HG02943 (cell line): Measurements from ENCODE around the gene CCDC127.

Experiments used
- ATAC-seq: cut with Tn5 transposase; IDR thresholded peaks from one replicate; pipeline ENCODE4 v1.9.1; 2021; ENCODE audit warnings: mild to moderate bottlenecking, low read depth, moderate library complexity; ENCODE audit not compliant: unreplicated experiment

CCDC127 gene

DNA sequence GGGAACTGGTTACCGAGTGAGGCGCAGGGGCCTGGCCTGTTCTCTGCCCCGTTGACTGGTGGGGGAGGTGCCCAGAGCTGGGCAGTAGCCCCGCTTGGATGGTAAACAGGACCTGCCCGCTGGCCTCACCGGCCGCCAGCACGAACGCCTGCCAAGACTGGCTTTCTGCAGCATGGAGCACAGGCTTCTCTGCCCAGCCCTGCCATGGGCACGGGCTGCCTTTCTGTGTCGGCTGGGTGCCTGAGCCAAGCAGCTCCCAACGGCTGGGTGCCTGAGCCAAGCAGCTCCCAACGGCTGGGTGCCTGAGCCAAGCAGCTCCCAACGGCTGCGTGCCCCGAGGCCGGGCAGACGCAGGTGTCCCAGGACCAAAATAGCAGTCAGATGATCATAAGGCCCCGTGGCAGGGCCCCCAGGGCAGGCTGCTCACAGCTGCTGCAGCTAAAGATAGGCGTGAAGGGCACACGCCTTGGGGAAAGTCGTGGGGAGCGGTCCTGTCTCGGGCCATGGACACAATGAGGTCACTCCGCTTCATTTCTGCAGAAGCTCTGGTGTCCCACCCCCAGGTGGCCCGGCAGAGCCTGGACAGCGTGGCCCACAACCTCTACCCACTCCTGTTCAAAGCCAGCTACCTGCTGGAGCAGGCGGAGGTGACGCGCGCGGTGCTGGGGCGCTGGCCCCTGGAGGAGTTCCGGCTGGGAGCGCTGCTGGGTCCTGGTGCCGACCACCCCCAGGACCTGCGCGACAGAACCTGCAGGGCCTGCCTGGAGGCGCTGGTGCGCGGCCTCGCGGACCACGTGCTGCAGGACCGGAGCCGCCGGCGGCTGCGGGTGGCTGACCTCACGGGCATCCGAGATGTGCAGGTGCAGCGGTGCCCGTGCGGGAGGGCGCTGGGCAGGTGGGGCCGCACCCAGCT lies 26.7 kb downstream of the CCDC127 start, which contains the start of gene LRRC14B:
TSS of gene LRRC14B (plus strand) at position 460 of the 913 bp plus-strand sequence. CDS start at position 504, 44 bp downstream.
- ATAC-seq: no peak

DNA sequence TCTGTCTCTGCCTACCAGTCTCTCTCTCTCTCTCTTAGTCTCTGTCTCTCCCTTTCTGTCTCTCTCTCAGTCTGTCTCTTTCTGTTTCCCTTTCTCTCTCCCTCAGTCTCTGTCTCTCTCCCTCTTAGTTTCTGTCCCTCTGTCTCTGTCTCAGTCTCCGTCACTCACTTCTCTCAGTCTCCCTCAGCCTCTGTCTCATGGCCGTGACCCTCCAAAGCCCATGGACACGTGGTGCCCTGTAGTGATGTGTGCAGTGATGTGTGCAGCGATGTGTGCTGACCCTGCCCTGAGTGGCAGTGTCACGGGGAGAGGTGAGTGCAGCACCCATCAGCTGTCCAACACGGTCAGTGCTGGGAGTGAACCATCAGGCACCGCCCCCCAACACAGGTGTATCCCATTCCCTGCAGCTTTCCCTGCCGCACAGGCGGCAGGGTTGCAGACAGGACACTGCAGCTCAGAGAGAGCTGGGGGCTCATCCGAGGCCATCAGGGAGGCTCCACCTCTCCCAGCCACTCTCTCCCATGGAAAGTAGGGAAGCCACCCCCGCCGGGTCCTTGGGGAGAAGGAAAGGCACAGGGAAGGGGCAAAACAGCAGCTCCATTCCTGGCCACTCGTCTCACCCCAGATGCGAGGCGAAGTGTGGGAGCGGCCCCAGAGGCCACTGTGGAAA lies 27.5 kb downstream of the CCDC127 start:
- ATAC-seq: no peak

GRCh38 chr5:189976-190365 lies 28.0 kb downstream of the CCDC127 start:
- ATAC-seq: no peak

DNA sequence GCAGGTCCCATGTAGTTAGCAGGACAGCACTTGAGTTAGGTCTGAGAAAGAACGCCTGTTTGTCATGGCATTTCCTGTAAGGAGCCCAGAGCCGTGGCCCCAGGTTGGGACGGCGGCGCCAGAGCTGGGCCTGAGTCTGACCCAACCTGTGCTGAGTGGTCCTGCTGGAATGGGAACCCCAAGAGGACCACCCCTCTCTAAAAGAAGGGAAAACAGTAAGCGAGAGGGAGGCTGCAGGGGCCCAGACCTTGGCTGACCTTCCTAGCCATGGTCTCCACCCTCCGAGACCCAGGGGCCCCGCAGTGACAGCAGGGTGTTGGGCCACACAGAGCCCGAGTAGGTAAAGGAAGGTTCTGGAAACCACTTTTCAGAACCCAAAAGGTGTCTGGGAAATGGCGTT lies 28.5 kb downstream of the CCDC127 start:
- no peak for ATAC-seq

DNA sequence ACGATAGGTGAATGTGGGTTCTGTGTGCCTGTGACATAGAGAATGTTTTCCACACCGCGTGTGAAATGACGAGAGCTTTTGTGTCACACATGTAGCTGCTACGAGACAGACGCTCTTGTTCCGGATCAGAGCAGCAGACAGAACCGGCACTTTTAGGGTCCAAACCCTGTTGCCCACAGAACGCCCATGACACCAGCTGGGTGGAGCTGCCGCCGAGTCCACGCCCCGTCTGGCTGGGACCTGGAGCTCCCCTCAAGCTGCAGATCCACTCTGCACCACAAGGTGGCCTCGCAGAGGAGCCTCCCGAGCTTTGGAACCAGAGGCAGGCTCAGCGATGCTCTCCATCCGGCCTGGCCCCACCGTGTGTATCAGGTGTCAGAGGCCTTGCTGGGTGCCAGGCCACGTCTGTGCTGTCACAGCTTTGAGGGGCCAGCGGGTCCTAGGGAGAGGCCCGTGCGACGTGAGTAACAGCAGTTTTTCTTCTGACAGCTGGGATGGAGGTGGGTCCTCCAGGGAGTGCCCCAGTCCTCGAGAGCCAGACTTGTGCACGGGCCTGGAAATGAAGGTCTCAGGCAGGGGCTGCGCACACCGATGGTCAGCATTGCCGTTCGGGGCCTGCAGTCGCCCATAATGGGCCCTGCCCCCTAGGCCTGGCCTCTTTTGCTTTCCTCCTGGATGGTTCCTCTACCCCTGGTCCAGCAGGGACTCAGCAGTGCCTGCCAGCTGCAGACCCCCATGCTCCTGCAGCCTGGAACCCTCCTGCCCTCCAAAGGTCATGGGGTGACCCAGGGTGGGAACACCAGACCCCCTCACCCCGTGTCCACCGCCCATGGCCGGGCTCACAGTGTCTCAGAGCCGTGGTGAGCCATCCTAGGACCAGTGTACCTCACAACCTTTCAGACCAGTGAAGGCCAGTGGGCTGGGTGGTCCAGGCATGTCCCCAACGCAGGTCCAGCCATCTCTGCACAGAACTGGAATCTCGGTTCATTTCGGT lies 29.2 kb downstream of the CCDC127 start:
- peak; percentile 57 for ATAC-seq

DNA sequence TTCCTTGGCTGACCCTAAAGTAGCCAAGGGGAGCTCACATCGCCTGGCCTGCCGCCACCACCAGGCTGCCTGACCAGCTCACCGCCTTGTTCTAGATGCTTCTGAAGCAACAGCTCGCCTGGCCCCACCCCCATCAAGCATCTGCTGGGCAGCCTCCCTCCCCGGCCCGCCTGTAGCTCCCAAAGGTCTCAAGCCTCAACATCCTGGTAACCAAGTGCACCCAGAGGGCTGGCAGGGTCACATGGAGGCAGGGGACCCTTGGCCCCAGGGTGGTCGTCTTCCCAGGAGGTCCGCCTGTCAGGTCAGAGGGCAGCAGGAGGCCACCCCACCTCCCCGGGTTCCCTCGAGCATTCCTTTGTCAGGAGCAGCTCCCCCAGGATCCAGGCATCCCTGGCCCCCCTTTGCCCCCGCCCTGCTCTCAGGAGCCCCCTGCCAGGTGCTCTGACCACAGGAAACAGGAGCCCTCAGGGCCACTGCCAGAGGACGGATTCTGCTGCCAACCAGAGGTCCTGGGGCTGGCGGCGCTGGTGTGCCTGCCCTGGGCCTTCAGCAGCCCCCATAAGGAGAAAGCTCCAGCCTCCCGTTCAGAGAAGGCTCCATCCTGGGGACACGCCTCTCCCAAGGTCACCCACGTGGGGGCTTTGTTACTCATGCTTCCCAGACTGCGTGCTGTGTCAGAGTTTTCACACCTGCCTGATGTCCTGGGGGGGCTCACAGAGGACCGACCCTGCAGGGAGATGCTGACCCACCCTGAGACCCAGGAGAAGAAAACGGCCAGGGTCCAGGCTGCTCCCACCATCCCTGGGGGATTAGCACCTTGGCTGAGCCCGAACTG lies 30.1 kb downstream of the CCDC127 start:
- no peak for ATAC-seq

- ATAC-seq: no peak
Observed at GRCh38 chr5:187042-187431, 30.9 kb downstream of the CCDC127 start.

DNA sequence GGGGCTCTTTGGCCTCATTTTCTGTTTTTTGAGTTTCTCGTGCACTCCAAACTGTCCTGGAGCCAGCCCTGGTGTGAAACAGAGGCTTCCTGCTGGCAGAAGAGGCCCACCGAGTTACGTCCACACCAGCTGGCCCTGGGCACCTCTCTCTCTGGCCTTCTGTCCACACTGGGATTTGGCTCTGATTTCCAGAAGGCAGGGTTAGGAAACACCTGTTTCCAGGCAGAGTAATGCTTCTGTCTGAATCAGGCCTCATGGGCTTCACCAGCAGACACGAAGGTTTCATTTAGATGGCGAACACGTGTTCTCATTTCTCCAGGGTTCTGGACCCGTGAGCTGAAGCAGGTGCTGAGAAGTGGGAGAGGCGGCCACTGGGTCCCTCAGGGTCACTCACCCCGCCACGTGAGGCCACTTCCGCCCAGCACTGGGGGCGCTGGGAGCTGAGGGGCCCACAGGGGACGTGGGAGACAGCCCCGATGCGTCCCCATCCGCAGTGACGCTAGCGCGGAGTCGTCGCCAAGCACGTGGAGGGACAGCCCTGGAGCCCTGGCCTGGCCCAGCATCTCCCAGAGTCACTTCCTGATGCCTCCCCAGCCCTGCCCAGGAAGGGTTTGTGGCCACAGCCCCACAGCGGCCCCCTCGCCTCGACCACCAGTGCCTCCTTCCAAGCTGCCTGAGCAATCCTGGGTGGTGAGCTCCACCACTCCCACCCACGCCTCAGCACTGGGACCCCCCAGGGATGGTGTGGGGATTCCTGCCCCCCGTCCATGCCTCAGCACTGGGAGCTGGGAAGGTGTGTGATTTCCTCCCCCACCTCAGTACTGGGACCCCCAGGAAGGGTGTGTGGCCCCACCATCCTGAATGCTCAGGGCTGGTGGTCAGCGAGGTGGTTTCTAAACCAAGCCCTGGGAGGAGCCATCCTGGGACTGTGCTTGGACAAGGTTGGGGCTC lies 31.6 kb downstream of the CCDC127 start:
- no peak for ATAC-seq

DNA sequence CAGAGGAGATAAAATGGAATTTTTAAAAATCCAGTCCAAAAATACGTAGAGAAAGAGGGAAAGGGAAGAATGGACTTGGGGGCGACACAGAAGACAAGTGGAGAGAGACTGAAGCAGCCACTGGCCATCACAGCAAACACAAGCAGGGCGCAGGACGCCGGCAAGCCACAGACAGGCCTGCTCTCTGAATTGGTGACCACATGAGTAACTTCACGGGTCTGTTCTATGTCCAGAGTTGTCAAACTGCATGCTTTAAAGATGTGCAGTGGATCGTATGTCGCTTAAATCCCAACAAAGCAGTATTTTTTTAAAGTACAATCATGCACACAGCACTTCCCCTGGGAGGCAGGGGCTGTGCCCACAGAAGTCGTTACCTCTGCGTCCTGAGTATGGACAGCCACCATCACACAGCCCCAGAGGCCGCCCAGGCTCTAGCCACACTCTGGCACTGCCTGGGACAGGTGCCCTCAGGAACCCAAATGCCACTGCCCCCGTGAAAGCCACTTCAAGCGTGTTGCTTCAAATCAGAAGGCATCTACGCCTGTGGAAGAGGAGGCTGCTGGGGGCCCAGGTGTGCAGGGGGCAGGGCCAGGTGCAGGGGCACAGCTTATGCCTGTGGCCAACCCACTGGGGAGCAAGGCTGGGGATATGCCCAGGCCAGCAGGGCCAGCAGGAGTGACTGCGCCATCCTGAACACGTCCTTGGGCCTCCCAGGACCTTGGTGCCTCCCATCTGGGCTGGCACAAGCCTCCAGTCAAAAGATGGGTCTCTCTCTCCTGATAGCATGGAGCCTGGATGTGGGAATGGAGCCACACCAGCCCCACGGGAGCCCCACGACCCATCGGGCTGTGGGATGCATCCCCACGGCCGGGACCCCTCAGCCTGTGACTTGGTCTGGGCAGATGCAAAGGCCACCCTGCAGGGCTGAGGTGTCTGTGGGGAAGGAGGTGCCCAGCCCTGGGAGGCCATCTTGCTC lies 32.6 kb downstream of the CCDC127 start:
- ATAC-seq: no peak

GRCh38 chr5:184471-184870 lies 33.5 kb downstream of the CCDC127 start:
- ATAC-seq: no peak

GRCh38 chr5:182126-182525 lies 35.8 kb downstream of the CCDC127 start:
- no peak for ATAC-seq

DNA sequence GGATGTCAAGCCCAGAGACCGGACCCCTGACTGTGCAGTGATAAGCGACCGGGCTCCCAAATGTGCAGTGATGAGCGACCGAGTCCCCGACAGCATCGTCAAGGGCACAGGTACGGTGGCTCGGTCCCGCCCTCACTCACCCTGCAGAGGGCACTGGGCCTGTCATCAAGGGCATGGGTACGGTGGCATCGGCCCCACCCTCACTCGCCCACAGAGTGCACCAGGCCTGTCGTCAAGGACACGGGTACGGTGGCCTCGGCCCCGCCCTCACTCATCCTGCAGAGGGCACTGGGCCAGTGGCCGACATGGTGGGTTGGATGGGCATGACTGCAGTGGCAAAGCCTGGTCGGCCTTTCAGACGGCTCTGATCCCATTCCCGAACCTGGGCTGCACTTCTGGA lies 36.4 kb downstream of the CCDC127 start:
- no peak for ATAC-seq

DNA sequence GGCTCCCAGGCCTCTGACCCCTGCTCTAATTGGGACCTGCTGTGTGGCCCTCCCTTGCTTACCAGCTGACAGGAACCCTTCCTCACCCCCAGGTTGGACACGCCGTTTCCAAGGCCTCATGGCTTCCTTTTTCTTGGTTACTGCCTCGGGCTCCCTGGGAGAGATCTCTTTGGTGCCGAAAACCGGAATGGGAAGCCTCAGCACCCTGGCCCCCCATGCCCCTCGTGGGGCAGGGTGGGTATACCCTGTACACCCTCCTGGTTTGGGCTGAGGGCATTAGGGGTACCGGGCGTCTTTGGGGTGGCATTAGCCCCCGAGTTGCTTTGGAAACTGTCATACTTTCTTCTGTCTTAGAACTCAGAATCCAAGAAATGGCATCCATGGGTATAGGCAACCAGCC lies 36.8 kb downstream of the CCDC127 start:
- ATAC-seq: no peak

- ATAC-seq: no peak
Observed at GRCh38 chr5:180286-180918, 37.6 kb downstream of the CCDC127 start.

- no peak for ATAC-seq
Observed at GRCh38 chr5:179401-179800, 38.6 kb downstream of the CCDC127 start.

DNA sequence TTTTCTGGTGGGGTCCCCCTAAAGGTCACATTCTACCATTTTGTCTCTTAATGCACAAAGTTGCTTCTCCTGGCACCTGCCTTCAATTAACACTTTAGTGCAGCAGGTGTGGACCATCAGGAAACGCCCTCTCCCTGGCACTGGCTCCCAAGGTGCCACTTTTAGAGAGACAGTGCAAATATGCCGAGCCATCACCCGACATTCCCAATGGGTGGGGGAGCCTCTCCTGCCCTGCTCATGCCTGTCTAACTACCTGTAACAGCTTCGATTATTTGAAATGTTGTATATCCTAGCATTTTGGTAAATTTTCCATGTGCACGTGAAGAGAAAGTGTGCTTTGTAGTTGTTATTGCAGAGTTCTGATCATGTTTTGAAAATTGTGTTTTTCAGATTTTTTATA lies 39.8 kb downstream of the CCDC127 start:
- no peak for ATAC-seq

DNA sequence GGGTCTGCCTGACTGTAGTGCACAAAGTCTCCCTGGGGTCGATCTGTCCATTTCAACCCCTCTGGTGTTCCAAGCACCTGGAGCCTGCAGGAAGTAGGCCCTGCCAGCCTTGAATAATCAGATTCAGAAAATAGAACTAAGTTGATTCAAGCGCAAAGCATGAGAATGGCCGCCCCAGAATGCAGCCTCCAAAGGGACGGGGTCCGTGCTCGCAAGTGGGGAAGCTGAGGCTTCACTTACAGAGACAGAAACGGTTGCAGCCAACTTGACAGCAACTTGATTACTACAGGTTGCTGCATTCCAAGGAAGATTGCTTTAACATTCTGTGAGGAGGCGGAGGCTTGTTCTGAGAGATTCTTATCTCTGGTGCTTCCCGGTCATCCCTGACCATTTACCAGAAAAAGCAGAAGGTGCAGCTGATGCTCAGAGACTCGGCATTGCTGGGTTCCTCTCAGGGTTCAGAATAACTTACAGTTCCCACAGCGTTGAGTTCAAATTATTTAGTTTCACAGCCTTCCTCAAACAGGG lies 41.6 kb downstream of the CCDC127 start:
- ATAC-seq: no peak
